Hepatocyte (in vitro differentiated cells): Measurements from ENCODE around the gene RANGAP1. TPM values are rescaled to one million over a fixed set of nuclear protein-coding genes. Genes with fewer than 3 reads are reported as not detected.

Source experiments
- DNase-seq: peaks from one replicate; pipeline ENCODE4 v3.0.0-alpha.2; 2016; ENCODE audit warnings: low spot score
- H2AFZ ChIP-seq: fragments of 200-600 bp; sonication (generic); 2 replicates; pipeline ENCODE4 v1.6.0; 2016; ENCODE audit warnings: antibody characterized with exemption, mild to moderate bottlenecking
- H3K27ac ChIP-seq: fragments of 200-600 bp; sonication (generic); 2 replicates; pipeline ENCODE4 v1.5.1; 2016; ENCODE audit warnings: mild to moderate bottlenecking
- H3K27me3 ChIP-seq: fragments of 200-600 bp; sonication (generic); 2 replicates; pipeline ENCODE4 v1.6.1; 2016
- H3K36me3 ChIP-seq: fragments of 200-600 bp; sonication (generic); replicated peaks from 2 replicates; pipeline ENCODE4 v1.5.1; 2016; ENCODE audit warnings: low read depth; ENCODE audit not compliant: insufficient read depth
- H3K4me1 ChIP-seq: fragments of 200-600 bp; sonication (generic); 2 replicates; pipeline ENCODE4 v1.5.1; 2016; ENCODE audit warnings: mild to moderate bottlenecking, moderate library complexity; ENCODE audit not compliant: insufficient read depth
- H3K4me2 ChIP-seq: fragments of 200-600 bp; sonication (generic); 2 replicates; pipeline ENCODE4 v1.6.0; 2016
- H3K4me3 ChIP-seq: fragments of 200-600 bp; sonication (generic); 2 replicates; pipeline ENCODE4 v1.5.1; 2016; ENCODE audit warnings: mild to moderate bottlenecking
- H3K79me2 ChIP-seq: fragments of 200-600 bp; sonication (generic); 2 replicates; pipeline ENCODE4 v1.6.0; 2017; ENCODE audit warnings: mild to moderate bottlenecking
- H3K9me2 ChIP-seq: fragments of 200-600 bp; sonication (generic); replicated peaks from 2 replicates; pipeline ENCODE4 v1.6.0; 2017; ENCODE audit warnings: mild to moderate bottlenecking; ENCODE audit not compliant: insufficient read depth
- H3K9me3 ChIP-seq: fragments of 200-600 bp; sonication (generic); 2 replicates; pipeline ENCODE4 v1.5.1; 2016; ENCODE audit warnings: low read depth, mild to moderate bottlenecking
- H4K20me1 ChIP-seq: fragments of 200-600 bp; sonication (generic); 2 replicates; pipeline ENCODE4 v1.6.0; 2016; ENCODE audit warnings: mild to moderate bottlenecking; ENCODE audit not compliant: insufficient read depth, poor library complexity, severe bottlenecking
- CTCF ChIP-seq: fragments of 200-600 bp; sonication (generic); IDR thresholded peaks from 2 replicates; pipeline ENCODE4 v1.5.1; 2016; ENCODE audit warnings: antibody characterized with exemption, mild to moderate bottlenecking; ENCODE audit not compliant: poor library complexity
- EZH2 ChIP-seq: fragments of 200-600 bp; sonication (generic); IDR thresholded peaks from 2 replicates; pipeline ENCODE4 v1.6.1; 2016; ENCODE audit warnings: antibody characterized with exemption, mild to moderate bottlenecking, borderline replicate concordance
- EZH2phosphoT487 ChIP-seq: fragments of 200-600 bp; sonication (generic); IDR thresholded peaks from one replicate; pipeline ENCODE4 v1.6.1; 2018; ENCODE audit warnings: antibody characterized with exemption, mild to moderate bottlenecking, low read depth, moderate library complexity; ENCODE audit not compliant: unreplicated experiment, severe bottlenecking
- WGBS: methylation state at CpG from one replicate; pipeline ENCODE4 v1.1.6; 2016; ENCODE audit warnings: low lambda C conversion rate; ENCODE audit errors: missing lambda C conversion rate; 5-methylcytosine and 5-hydroxymethylcytosine counted together
- polyA plus RNA-seq: library from polyadenylated mRNA; unstranded; fragments of >200 nt; fragmentation: Nextera tagmentation; extraction: Ambion mirVana; gene quantifications from 2 replicates; pipeline ENCODE4 v1.2.1, GENCODE V29; 2016
- total RNA-seq: library from RNA; depleted of rRNA; stranded (reverse); fragments of >200 nt; gene quantifications from 2 replicates; pipeline ENCODE4 v1.2.3, GENCODE V29; 2014

Gene RANGAP1
- total and polyA plus RNA-seq, 2 experiments from 2014 or later, result 35.2 to 38.1 TPM

- no peaks in the 10 kb centered on the region for H3K79me2 ChIP-seq
- no peaks in the 10 kb centered on the region for H4K20me1 ChIP-seq
- no peaks in the 10 kb centered on the region for H3K27me3 ChIP-seq
- no peaks in the 10 kb centered on the region for H3K9me2 ChIP-seq
- no peaks in the 10 kb centered on the region for H3K4me1 ChIP-seq
- no peaks in the 10 kb centered on the region for H3K36me3 ChIP-seq
- H3K4me3 ChIP-seq, result no peak overlapping the region
- no peak for DNase-seq
- no peak overlapping the region for H3K27ac ChIP-seq
- no peak overlapping the region for H3K4me2 ChIP-seq
- 96% methylated on average over 9 of the region's 10 CpGs for WGBS
- no peak for TF ChIP-seq EZH2phosphoT487
- TF ChIP-seq EZH2, result no peak
- TF ChIP-seq CTCF, result no peak
- no peaks in the 10 kb centered on the region for H3K9me3 ChIP-seq
- H2AFZ ChIP-seq, result no peak overlapping the region
Observed at GRCh38 chr22:41248758-41249157, 37.2 kb downstream of the RANGAP1 start.

GRCh38 chr22:41248314-41248713 is 37.7 kb downstream of the RANGAP1 start:
- WGBS, result 98% methylated on average over 15 of the region's 15 CpGs
- H3K79me2 ChIP-seq, result no peaks in the 10 kb centered on the region
- no peak overlapping the region for H3K4me3 ChIP-seq
- H3K9me3 ChIP-seq, result no peaks in the 10 kb centered on the region
- H3K36me3 ChIP-seq, result no peaks in the 10 kb centered on the region
- DNase-seq, result no peak
- no peaks in the 10 kb centered on the region for H3K4me1 ChIP-seq
- no peak overlapping the region for H3K4me2 ChIP-seq
- TF ChIP-seq EZH2 (no peak), EZH2phosphoT487 (no peak), CTCF (no peak)
- H4K20me1 ChIP-seq, result no peaks in the 10 kb centered on the region
- H2AFZ ChIP-seq, result no peak overlapping the region
- no peaks in the 10 kb centered on the region for H3K9me2 ChIP-seq
- H3K27ac ChIP-seq, result no peak overlapping the region
- H3K27me3 ChIP-seq, result no peaks in the 10 kb centered on the region

GRCh38 chr22:41247703-41248102 is 38.3 kb downstream of the RANGAP1 start:
- Histone ChIP-seq H3K36me3 (no peaks in the 10 kb centered on the region), H3K4me2 (no peak overlapping the region), H3K9me3 (no peaks in the 10 kb centered on the region), H3K79me2 (no peaks in the 10 kb centered on the region), H3K27me3 (no peaks in the 10 kb centered on the region), H2AFZ (no peak overlapping the region), H3K9me2 (no peaks in the 10 kb centered on the region), H3K4me3 (no peak overlapping the region), H3K27ac (no peak overlapping the region), H4K20me1 (no peaks in the 10 kb centered on the region), H3K4me1 (no peaks in the 10 kb centered on the region)
- no peak for DNase-seq
- no peak for TF ChIP-seq EZH2phosphoT487
- no peak for TF ChIP-seq CTCF
- no peak for TF ChIP-seq EZH2
- WGBS, result 97% methylated on average over 7 of the region's 7 CpGs
